GM12892 (cell line): ENCODE results near the gene PALM2AKAP2.

Experiments used
- POLR2A ChIP-seq: IDR thresholded peaks from 2 replicates; pipeline ENCODE4 v1.6.1; 2011; ENCODE audit warnings: low read depth, low read length, control low read depth
- TAF1 ChIP-seq: IDR thresholded peaks from 2 replicates; pipeline ENCODE4 v1.6.1; 2011; ENCODE audit warnings: low read depth, mild to moderate bottlenecking, control low read depth, low read length, borderline replicate concordance

- no peak for TF ChIP-seq POLR2A
- TF ChIP-seq TAF1 = no peak
Measured at GRCh38 chr9:109817146-109817845, 37.3 kb downstream of the PALM2AKAP2 start.
